ENCODE measurements around the gene CAST.

Gene CAST

DNA sequence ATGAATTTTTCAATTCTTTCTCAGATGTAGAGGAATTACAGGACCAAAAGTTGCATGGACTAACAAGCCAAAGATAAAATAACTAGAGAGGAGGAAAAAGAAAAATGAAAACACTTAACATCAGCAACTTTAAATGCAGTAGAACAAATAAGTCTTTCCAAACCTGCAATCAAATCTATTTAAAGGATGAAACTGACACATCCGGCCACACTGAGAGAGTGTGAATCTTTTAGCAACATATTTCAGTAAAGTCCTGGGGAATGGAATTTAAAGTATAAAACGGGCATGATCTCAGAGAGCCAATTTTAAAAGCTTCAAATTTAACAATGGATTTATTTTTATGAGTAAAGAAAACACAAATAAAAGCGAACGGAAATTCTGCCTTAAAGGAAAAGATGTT lies 17.1 kb downstream of the CAST start:
- TF ChIP-seq, protein P1, sequence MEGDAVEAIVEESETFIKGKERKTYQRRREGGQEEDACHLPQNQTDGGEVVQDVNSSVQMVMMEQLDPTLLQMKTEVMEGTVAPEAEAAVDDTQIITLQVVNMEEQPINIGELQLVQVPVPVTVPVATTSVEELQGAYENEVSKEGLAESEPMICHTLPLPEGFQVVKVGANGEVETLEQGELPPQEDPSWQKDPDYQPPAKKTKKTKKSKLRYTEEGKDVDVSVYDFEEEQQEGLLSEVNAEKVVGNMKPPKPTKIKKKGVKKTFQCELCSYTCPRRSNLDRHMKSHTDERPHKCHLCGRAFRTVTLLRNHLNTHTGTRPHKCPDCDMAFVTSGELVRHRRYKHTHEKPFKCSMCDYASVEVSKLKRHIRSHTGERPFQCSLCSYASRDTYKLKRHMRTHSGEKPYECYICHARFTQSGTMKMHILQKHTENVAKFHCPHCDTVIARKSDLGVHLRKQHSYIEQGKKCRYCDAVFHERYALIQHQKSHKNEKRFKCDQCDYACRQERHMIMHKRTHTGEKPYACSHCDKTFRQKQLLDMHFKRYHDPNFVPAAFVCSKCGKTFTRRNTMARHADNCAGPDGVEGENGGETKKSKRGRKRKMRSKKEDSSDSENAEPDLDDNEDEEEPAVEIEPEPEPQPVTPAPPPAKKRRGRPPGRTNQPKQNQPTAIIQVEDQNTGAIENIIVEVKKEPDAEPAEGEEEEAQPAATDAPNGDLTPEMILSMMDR (IDR thresholded peaks at IDR 0.05; ENCODE audit: low read depth, low read length), result no peak
- no peaks in the 10 kb centered on the region for H3K4me1 ChIP-seq

DNA sequence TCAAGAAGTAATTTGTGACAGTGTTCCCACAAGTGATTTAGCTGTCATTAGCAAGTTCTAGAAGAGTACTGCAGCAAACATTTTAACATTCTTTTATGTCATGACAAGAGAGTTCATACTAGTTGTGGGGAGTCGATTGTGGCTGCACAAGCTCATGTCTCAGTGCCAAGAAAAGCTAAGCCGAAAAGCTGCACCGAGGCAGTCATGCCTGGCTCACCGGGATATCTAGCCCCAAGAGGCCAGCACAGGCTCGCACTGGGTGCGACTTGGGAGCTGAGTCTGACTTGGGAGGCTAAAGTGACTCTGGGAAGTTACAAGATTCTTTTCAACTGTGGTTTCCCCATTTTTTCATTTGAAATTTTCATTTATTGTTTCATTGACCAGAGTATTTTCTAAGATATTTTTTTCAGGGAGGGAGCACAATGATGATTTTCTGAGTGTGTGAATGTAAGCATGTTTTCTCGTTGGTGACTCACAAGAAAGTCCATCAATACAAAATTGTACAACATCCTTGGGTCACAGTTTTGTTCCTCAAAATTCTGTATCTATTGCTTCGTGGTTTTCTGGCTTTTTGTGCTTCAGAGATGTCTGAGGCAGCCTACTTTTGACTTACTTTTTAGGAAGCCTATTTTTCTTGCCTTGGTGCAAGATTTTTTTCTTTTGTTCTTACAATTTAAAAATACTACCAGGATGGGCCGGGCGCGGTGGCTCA lies 18.7 kb downstream of the CAST start:
- Histone ChIP-seq H3K27me3 (no peaks in the 10 kb centered on the region), H3K9me3 (no peaks in the 10 kb centered on the region), H3K4me3 (ENCODE audit: low read depth, low read length) (no peak overlapping the region), H3K36me3 (no peaks in the 10 kb centered on the region), H3K4me1 (no peaks in the 10 kb centered on the region)
- TF ChIP-seq, protein P1 (IDR thresholded peaks at IDR 0.05; ENCODE audit: low read depth, low read length), result no peak
- DNase-seq, result no peak

More for the DNA sequence above, 17.1 kb downstream of the CAST start:
- Histone ChIP-seq H3K4me3 (ENCODE audit: low read depth, low read length) (no peak overlapping the region), H3K36me3 (no peaks in the 10 kb centered on the region), H3K27me3 (no peaks in the 10 kb centered on the region), H3K9me3 (no peaks in the 10 kb centered on the region)
- no peak for DNase-seq

DNA sequence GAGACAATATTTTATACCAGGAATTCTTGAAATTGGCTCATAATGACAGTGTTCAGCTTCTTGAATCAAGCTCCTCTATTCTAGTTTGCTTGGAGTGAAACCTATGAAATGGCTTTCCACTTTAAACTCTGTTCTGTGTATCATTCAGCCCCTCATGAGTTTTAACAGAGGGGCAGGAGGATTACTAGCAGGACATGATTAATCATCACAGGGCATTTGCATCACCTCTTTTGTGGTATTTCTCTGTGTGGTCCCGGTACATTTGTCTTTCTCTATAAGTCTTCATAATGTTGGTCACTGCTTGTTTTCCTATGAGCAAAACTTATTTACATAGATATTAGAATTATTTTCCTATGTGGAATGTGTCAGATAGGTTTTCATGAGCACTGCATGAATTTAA lies 21.2 kb downstream of the CAST start:
- Histone ChIP-seq H3K27me3 (no peaks in the 10 kb centered on the region), H3K4me1 (no peaks in the 10 kb centered on the region), H3K4me3 (ENCODE audit: low read depth, low read length) (no peak overlapping the region), H3K9me3 (no peaks in the 10 kb centered on the region), H3K36me3 (no peaks in the 10 kb centered on the region)
- TF ChIP-seq, protein P1 (IDR thresholded peaks at IDR 0.05; ENCODE audit: low read depth, low read length), result no peak
- no peak for DNase-seq

DNA sequence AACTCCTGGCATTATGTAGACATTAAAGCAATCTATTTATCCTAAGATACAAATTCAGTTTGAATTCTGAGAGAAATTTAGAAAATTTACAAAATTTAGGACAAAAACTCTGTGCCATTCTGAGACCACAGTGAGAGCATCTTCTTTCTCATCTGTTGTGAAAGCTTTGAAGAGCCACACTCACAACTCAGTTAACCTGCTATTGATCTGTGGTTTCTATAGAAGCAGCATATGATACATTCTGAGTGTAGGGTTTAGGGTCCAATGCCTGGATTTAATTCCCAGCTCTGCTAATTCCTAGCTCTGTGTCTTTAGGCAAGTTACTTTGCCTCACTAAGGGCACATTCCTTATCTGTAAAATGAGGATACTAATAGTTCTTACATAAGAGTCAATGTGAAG lies 21.6 kb downstream of the CAST start:
- no peaks in the 10 kb centered on the region for H3K4me1 ChIP-seq

DNA sequence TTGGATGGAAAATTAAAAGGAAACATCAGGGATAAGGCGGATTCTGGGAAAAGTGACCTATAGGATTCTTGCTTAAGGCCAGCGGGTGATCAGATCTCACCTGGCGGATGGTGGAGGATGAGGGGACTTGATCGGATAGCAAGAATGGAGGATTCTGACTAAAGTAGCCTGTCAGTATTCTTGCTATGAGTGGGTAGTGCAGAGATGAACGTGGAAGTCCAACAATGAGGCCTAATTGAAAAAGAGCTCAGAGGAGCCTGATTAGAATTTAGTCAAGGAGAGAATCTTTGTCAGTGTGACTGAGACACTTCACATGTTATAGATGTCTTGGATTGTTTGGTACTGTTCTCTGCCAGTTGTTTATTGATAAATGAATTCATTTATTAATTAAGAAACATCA lies 24.9 kb downstream of the CAST start:
- H3K27me3 ChIP-seq, result no peaks in the 10 kb centered on the region
- TF ChIP-seq, protein P1 (IDR thresholded peaks at IDR 0.05; ENCODE audit: low read depth, low read length), result no peak
- no peak for DNase-seq
- H3K36me3 ChIP-seq, result no peaks in the 10 kb centered on the region
- H3K4me3 ChIP-seq (ENCODE audit: low read depth, low read length), result no peak overlapping the region
- no peaks in the 10 kb centered on the region for H3K9me3 ChIP-seq
- no peaks in the 10 kb centered on the region for H3K4me1 ChIP-seq

More for the DNA sequence above, 21.6 kb downstream of the CAST start:
- TF ChIP-seq, protein P1 (IDR thresholded peaks at IDR 0.05; ENCODE audit: low read depth, low read length), result no peak
- no peak for DNase-seq
- H3K27me3 ChIP-seq, result no peaks in the 10 kb centered on the region
- H3K36me3 ChIP-seq, result no peaks in the 10 kb centered on the region
- H3K4me3 ChIP-seq (ENCODE audit: low read depth, low read length), result no peak overlapping the region
- no peaks in the 10 kb centered on the region for H3K9me3 ChIP-seq

DNA sequence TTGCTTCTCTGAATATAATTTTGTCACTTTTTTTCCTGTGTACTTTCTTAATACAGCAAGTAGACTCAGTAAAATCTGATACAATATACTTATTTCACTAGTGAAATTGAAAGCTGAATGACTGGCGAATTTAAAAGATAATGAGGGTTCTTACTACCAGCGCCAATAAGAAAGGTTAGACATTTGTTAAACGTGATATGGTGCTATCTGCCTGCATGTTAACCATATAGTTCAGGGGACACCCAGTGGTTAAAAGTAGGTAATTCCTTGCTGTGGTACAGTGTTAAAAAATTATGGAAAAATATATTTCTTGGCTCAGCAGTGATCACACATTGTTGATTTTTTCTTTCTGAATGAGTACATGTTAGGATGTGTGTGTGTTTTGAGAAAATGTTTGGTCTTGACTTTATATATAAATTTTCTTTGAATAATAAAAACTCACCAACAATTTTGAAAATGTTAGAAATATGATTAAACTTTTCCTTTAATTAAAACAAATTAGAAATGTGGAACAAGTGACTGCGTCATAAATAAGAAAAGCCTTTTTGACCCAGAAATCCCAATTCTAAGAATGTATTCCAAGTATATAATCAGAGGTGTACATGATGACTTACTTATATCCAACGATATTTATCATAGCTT lies 25.8 kb downstream of the CAST start:
- Histone ChIP-seq H3K36me3 (no peaks in the 10 kb centered on the region), H3K4me3 (ENCODE audit: low read depth, low read length) (peak overlapping the region; percentile 32), H3K9me3 (no peaks in the 10 kb centered on the region), H3K27me3 (no peaks in the 10 kb centered on the region), H3K4me1 (no peaks in the 10 kb centered on the region)
- TF ChIP-seq, protein P1 (IDR thresholded peaks at IDR 0.05; ENCODE audit: low read depth, low read length), result peak; percentile 67
- DNase-seq, result no peak

Data from BE2C (cell line).